ENCODE measurements around the gene ADARB2. TPM values are rescaled to one million over a fixed set of nuclear protein-coding genes. Genes with fewer than 3 reads are reported as not detected.

The ADARB2 gene
- polyA plus RNA-seq, 3 donors: not detected

GRCh38 chr10:1449021-1449420, 288.3 kb downstream of the ADARB2 start:
- Mint-ChIP-seq H3K27me3 (ENCODE audit: low read depth in 3 of 3) (peaks cover 0 to 2% (median 0%) of the 10 kb centered on the region in 3 donors), H3K4me1 (no peaks in the 10 kb centered on the region), H3K27ac (no peak overlapping the region), H3K4me3 (no peak overlapping the region), H3K9me3 (peaks cover 0 to 14% (median 2%) of the 10 kb centered on the region in 7 donors), H3K36me3 (no peaks in the 10 kb centered on the region)
- Histone ChIP-seq H3K4me2 (replicated peaks; ENCODE audit: extremely low read depth, low read length, poor library complexity, severe bottlenecking) (no peak overlapping the region), H3K9me3 (replicated peaks in 1 of 2; ENCODE audit: control insufficient read depth in 1 of 2, insufficient read depth in 1 of 2, low read length in 2 of 2) (peaks cover 0 to 3% of the 10 kb centered on the region in 2 donors), H4K20me1 (ENCODE audit: insufficient read depth, low read length) (no peaks in the 10 kb centered on the region), H3K4me3 (replicated peaks in 1 of 3; ENCODE audit: low read depth in 2 of 3, low read length in 3 of 3) (no peak overlapping the region), H3K79me2 (ENCODE audit: insufficient read depth, low read length) (no peaks in the 10 kb centered on the region), H3K36me3 (replicated peaks in 1 of 2; ENCODE audit: control insufficient read depth in 1 of 2, insufficient read depth in 2 of 2, low read length in 2 of 2) (no peaks in the 10 kb centered on the region), H3K27ac (ENCODE audit: low read depth in 1 of 2, low read length in 2 of 2) (no peak overlapping the region), H2AFZ (ENCODE audit: insufficient read depth, low read depth, low read length, poor library complexity, severe bottlenecking) (no peak overlapping the region), H3K27me3 (ENCODE audit: control insufficient read depth in 2 of 2, insufficient read depth in 2 of 2, low read length in 2 of 2) (no peaks in the 10 kb centered on the region), H3K9ac (ENCODE audit: insufficient read depth, low read length, poor library complexity, severe bottlenecking) (no peak overlapping the region), H3K4me1 (ENCODE audit: control insufficient read depth in 1 of 2, insufficient read depth in 2 of 2, low read length in 2 of 2) (no peaks in the 10 kb centered on the region)
- intact Hi-C loops (cut with micrococcal nuclease): no loop called here
- WGBS (ENCODE audit: insufficient coverage): 95% methylated on average over 6 of the region's 7 CpGs
- no peak for DNase-seq
- no peak for TF ChIP-seq CTCF (IDR thresholded peaks at IDR 0.05)

GRCh38 chr10:1448252-1448930, 288.9 kb downstream of the ADARB2 start:
- no peak for TF ChIP-seq CTCF (IDR thresholded peaks at IDR 0.05)
- Mint-ChIP-seq H3K4me3 (no peak overlapping the region), H3K9me3 (peaks cover 0 to 14% (median 1%) of the 10 kb centered on the region in 7 donors), H3K27me3 (ENCODE audit: low read depth in 3 of 3) (peaks cover 0 to 2% (median 0%) of the 10 kb centered on the region in 3 donors), H3K27ac (no peak overlapping the region), H3K36me3 (no peaks in the 10 kb centered on the region), H3K4me1 (no peaks in the 10 kb centered on the region)
- H3K9ac ChIP-seq (ENCODE audit: insufficient read depth, low read length, poor library complexity, severe bottlenecking): no peak overlapping the region
- no peaks in the 10 kb centered on the region for H3K36me3 ChIP-seq (replicated peaks in 1 of 2; ENCODE audit: control insufficient read depth in 1 of 2, insufficient read depth in 2 of 2, low read length in 2 of 2)
- no peak overlapping the region for H3K27ac ChIP-seq (ENCODE audit: low read depth in 1 of 2, low read length in 2 of 2)
- no peak overlapping the region for H3K4me2 ChIP-seq (replicated peaks; ENCODE audit: extremely low read depth, low read length, poor library complexity, severe bottlenecking)
- no peaks in the 10 kb centered on the region for H4K20me1 ChIP-seq (ENCODE audit: insufficient read depth, low read length)
- intact Hi-C loops (cut with micrococcal nuclease): no loop called here
- no peaks in the 10 kb centered on the region for H3K27me3 ChIP-seq (ENCODE audit: control insufficient read depth in 2 of 2, insufficient read depth in 2 of 2, low read length in 2 of 2)
- no peak overlapping the region for H3K4me3 ChIP-seq (replicated peaks in 1 of 3; ENCODE audit: low read depth in 2 of 3, low read length in 3 of 3)
- peaks cover 0 to 3% of the 10 kb centered on the region in 2 donors for H3K9me3 ChIP-seq (replicated peaks in 1 of 2; ENCODE audit: control insufficient read depth in 1 of 2, insufficient read depth in 1 of 2, low read length in 2 of 2)
- H3K4me1 ChIP-seq (ENCODE audit: control insufficient read depth in 1 of 2, insufficient read depth in 2 of 2, low read length in 2 of 2): no peaks in the 10 kb centered on the region
- WGBS (ENCODE audit: insufficient coverage): 76% methylated on average over 4 of the region's 4 CpGs
- no peak for DNase-seq
- no peaks in the 10 kb centered on the region for H3K79me2 ChIP-seq (ENCODE audit: insufficient read depth, low read length)
- no peak overlapping the region for H2AFZ ChIP-seq (ENCODE audit: insufficient read depth, low read depth, low read length, poor library complexity, severe bottlenecking)
